ENCODE results near the gene FAM107B. TPM values are rescaled to one million over a fixed set of nuclear protein-coding genes. Genes with fewer than 3 reads are reported as not detected.
A peak's percentile ranks its signal among the peaks of the same experiment; 100 is the strongest.

Gene FAM107B
- total and polyA plus RNA-seq, 2 of the 13 experiments (the other 11 are each of a cell fraction or from before 2014, with no cell fraction given): 15.7 to 24.8 TPM

GRCh38 chr10:14571866-14572507, 202.7 kb downstream of the FAM107B start (continued):
- TF ChIP-seq ZNF343 (CRISPR knock-in tag; IDR thresholded peaks at IDR 0.05): no peak
- no peak for TF ChIP-seq ATF7-NPFF (CRISPR knock-in tag; IDR thresholded peaks at IDR 0.05; ENCODE audit: low read depth)
- TF ChIP-seq RNF219 (CRISPR knock-in tag; IDR thresholded peaks at IDR 0.05): no peak
- TF ChIP-seq IRF2 (CRISPR knock-in tag; IDR thresholded peaks at IDR 0.05): peak; percentile 75
- no peak for TF ChIP-seq ZNF776 (CRISPR knock-in tag; IDR thresholded peaks at IDR 0.05)
- TF ChIP-seq PTBP1 (IDR thresholded peaks at IDR 0.05; ENCODE audit: low read depth, low read length, poor library complexity, severe bottlenecking): no peak
- no peak for TF ChIP-seq SIN3A (IDR thresholded peaks at IDR 0.05; ENCODE audit: borderline replicate concordance, low read depth, low read length)
- no peak for TF ChIP-seq PAF1 (CRISPR knock-in tag; IDR thresholded peaks at IDR 0.05)
- no peak for TF ChIP-seq ZNF407 (CRISPR knock-in tag; IDR thresholded peaks at IDR 0.05; ENCODE audit: not compliant biosample characterization)
- TF ChIP-seq YY1 (IDR thresholded peaks at IDR 0.05; ENCODE audit: insufficient read depth, insufficient replicate concordance, low read depth, low read length): no peak
- no peak for TF ChIP-seq ZNF704 (CRISPR knock-in tag; IDR thresholded peaks at IDR 0.05; ENCODE audit: borderline replicate concordance)
- TF ChIP-seq FIP1L1 (IDR thresholded peaks at IDR 0.05; ENCODE audit: borderline replicate concordance, insufficient read depth, low read depth, low read length): no peak
- TF ChIP-seq ZNF12 (CRISPR knock-in tag; IDR thresholded peaks at IDR 0.05): peak; percentile 65; the same call in 1 of the 2 replicates
- no peak for TF ChIP-seq ATM (IDR thresholded peaks at IDR 0.05; ENCODE audit: borderline replicate concordance)
- no peak for TF ChIP-seq GTF2F1 (IDR thresholded peaks at IDR 0.05; ENCODE audit: low read length)
- no peak for TF ChIP-seq ETV6 (CRISPR knock-in tag; conservative IDR thresholded peaks at IDR 0.05)
- no peak for TF ChIP-seq ZKSCAN1 (IDR thresholded peaks at IDR 0.05; ENCODE audit: low read length)
- TF ChIP-seq CHCHD3 (CRISPR knock-in tag; IDR thresholded peaks at IDR 0.05): no peak
- TF ChIP-seq ZNF589 (CRISPR knock-in tag; conservative IDR thresholded peaks at IDR 0.05): no peak
